ENCODE measurements around the gene GSTO2. TPM values are rescaled to one million over a fixed set of nuclear protein-coding genes. Genes with fewer than 3 reads are reported as not detected.

GSTO2 gene
- total RNA-seq, 2 donors from 2014 or later = 18.1 to 37.3 TPM

- Histone ChIP-seq H3K27ac (no peak overlapping the region), H3K4me3 (no peak overlapping the region), H3K4me1 (replicated peaks) (peaks cover 1% of the 10 kb centered on the region), H3K27me3 (replicated peaks; ENCODE audit: insufficient read depth) (no peaks in the 10 kb centered on the region), H3K9me3 (no peaks in the 10 kb centered on the region), H3K36me3 (no peaks in the 10 kb centered on the region)
- no peak for DNase-seq (ENCODE audit: low spot score)
- intact Hi-C loops (cut with DNase I) = no loop called here
- TF ChIP-seq POLR2A (IDR thresholded peaks at IDR 0.05) = no peak
- no peak for TF ChIP-seq POLR2AphosphoS5 (IDR thresholded peaks at IDR 0.05)
- TF ChIP-seq CTCF (IDR thresholded peaks at IDR 0.05) = no peak
Measured at GRCh38 chr10:104345515-104345914, 76.5 kb downstream of the GSTO2 start.

GRCh38 chr10:104345941-104346340, 77.0 kb downstream of the GSTO2 start:
- intact Hi-C loops (cut with DNase I) = no loop called here
- no peak overlapping the region for H3K27ac ChIP-seq
- 67% methylated on average over 4 of the region's 4 CpGs for WGBS
- H3K9me3 ChIP-seq = no peaks in the 10 kb centered on the region
- H3K4me3 ChIP-seq = no peak overlapping the region
- no peaks in the 10 kb centered on the region for H3K36me3 ChIP-seq
- no peaks in the 10 kb centered on the region for H3K27me3 ChIP-seq (replicated peaks; ENCODE audit: insufficient read depth)
- no peak for TF ChIP-seq POLR2A (IDR thresholded peaks at IDR 0.05)
- no peak for TF ChIP-seq POLR2AphosphoS5 (IDR thresholded peaks at IDR 0.05)
- no peak for TF ChIP-seq CTCF (IDR thresholded peaks at IDR 0.05)
- H3K4me1 ChIP-seq (replicated peaks) = no peaks in the 10 kb centered on the region
- no peak for DNase-seq (ENCODE audit: low spot score)

- Histone ChIP-seq H3K27ac (no peak overlapping the region), H3K4me3 (no peak overlapping the region), H3K9me3 (no peaks in the 10 kb centered on the region), H3K4me1 (replicated peaks) (no peaks in the 10 kb centered on the region), H3K27me3 (replicated peaks; ENCODE audit: insufficient read depth) (no peaks in the 10 kb centered on the region), H3K36me3 (no peaks in the 10 kb centered on the region)
- no peak for DNase-seq (ENCODE audit: low spot score)
- 65% methylated on average over 4 of the region's 4 CpGs for WGBS
- intact Hi-C loops (cut with DNase I) = no loop called here
- TF ChIP-seq POLR2AphosphoS5 (IDR thresholded peaks at IDR 0.05) (no peak), CTCF (IDR thresholded peaks at IDR 0.05) (no peak), POLR2A (IDR thresholded peaks at IDR 0.05) (no peak)
Measured at GRCh38 chr10:104347295-104348045, 78.5 kb downstream of the GSTO2 start.

DNA sequence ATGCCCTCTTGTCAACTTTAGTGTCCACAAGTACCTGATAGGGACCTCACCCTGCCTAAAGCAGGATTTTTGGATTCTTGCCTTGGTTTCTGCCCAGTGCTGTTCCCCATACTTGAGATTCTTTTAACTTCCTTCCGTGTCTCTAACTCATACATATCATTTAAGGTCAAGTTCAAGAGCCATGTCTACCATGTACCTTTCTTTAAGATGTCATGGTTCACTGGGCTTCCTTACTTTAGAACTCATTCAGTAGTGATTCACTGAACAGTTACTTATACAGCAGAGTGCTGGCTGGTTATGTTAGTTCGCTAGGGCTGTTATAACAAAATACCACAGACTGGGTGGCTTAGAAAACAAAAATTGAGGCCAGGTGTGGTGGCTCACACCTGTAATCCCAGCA, 79.6 kb downstream of the GSTO2 start:
- no peaks in the 10 kb centered on the region for H3K9me3 ChIP-seq

GRCh38 chr10:104349623-104350126, 80.7 kb downstream of the GSTO2 start:
- DNase-seq (ENCODE audit: low spot score) = peak; percentile 55
- Histone ChIP-seq H3K27me3 (replicated peaks; ENCODE audit: insufficient read depth) (no peaks in the 10 kb centered on the region), H3K27ac (peak overlapping the region; percentile 43 to 47), H3K36me3 (no peaks in the 10 kb centered on the region), H3K4me3 (no peak overlapping the region), H3K4me1 (replicated peaks) (no peaks in the 10 kb centered on the region), H3K9me3 (no peaks in the 10 kb centered on the region)
- intact Hi-C loops (cut with DNase I) = loop anchor here (1.0 to 5.0 kb wide), 2 partner anchors 42 to 58 kb away; no protein-coding TSS in a partner anchor
- whole genome bisulfite sequencing = 29% methylated on average over 5 of the region's 5 CpGs
- TF ChIP-seq POLR2A (IDR thresholded peaks at IDR 0.05) = no peak
- no peak for TF ChIP-seq CTCF (IDR thresholded peaks at IDR 0.05)
- peak; percentile 48 for TF ChIP-seq POLR2AphosphoS5 (IDR thresholded peaks at IDR 0.05)

More for the DNA sequence above, 79.6 kb downstream of the GSTO2 start:
- Histone ChIP-seq H3K27ac (no peak overlapping the region), H3K4me1 (replicated peaks) (no peaks in the 10 kb centered on the region), H3K4me3 (no peak overlapping the region), H3K36me3 (no peaks in the 10 kb centered on the region), H3K27me3 (replicated peaks; ENCODE audit: insufficient read depth) (no peaks in the 10 kb centered on the region)
- 93% methylated on average over 2 of the region's 2 CpGs for WGBS
- intact Hi-C loops (cut with DNase I) = no loop called here
- TF ChIP-seq POLR2A (IDR thresholded peaks at IDR 0.05) = no peak
- TF ChIP-seq POLR2AphosphoS5 (IDR thresholded peaks at IDR 0.05) = no peak
- DNase-seq (ENCODE audit: low spot score) = no peak

Data from prostate gland (tissue), 2 donors.